Left ventricle myocardium inferior (tissue), 1 donor: Measurements from ENCODE around the gene SGSH. TPM values are rescaled to one million over a fixed set of nuclear protein-coding genes. Genes with fewer than 3 reads are reported as not detected.

ENCODE experiments used
- DNase-seq: peaks from one replicate; pipeline ENCODE4 v3.0.0-alpha.2; 2020
- H3K27ac ChIP-seq: fragments of 200-600 bp; replicated peaks from 2 replicates; pipeline ENCODE4 v1.8.0; 2021
- H3K27me3 ChIP-seq: fragments of 200-600 bp; 2 replicates; pipeline ENCODE4 v1.8.0; 2021; ENCODE audit warnings: low read depth
- H3K36me3 ChIP-seq: fragments of 200-600 bp; 2 replicates; pipeline ENCODE4 v1.8.0; 2021
- H3K4me1 ChIP-seq: fragments of 200-600 bp; 2 replicates; pipeline ENCODE4 v1.8.0; 2021
- H3K4me3 ChIP-seq: fragments of 200-600 bp; 2 replicates; pipeline ENCODE4 v1.8.0; 2021; ENCODE audit warnings: mild to moderate bottlenecking, moderate library complexity
- H3K9me3 ChIP-seq: fragments of 200-600 bp; replicated peaks from 2 replicates; pipeline ENCODE4 v1.8.0; 2021
- intact Hi-C: fragments of 100-400 bp; cut with micrococcal nuclease; formaldehyde crosslinking; loops from one replicate; pipeline ENCODE4 v1.11.0; 2022
- total RNA-seq: library from RNA; stranded (reverse); fragmentation: NEBNext Ultra II Directional; extraction: Animal tissue kit (Norgen Biotek cat#: 25700); gene quantifications from one replicate; pipeline ENCODE4 v1.2.1, GENCODE V29; 2021
- TF ChIP-seq, protein P1 (sequence below): fragments of 200-600 bp; IDR thresholded peaks from 2 replicates; pipeline ENCODE4 v1.8.0; 2021; ENCODE audit warnings: antibody characterized with exemption, mild to moderate bottlenecking, borderline replicate concordance
- donor health status: DM: no; HTN: yes; CAD: no; lungs with severe emphysema.

The SGSH gene
- total RNA-seq, 1 donor from 2014 or later = 10.9 TPM

DNA sequence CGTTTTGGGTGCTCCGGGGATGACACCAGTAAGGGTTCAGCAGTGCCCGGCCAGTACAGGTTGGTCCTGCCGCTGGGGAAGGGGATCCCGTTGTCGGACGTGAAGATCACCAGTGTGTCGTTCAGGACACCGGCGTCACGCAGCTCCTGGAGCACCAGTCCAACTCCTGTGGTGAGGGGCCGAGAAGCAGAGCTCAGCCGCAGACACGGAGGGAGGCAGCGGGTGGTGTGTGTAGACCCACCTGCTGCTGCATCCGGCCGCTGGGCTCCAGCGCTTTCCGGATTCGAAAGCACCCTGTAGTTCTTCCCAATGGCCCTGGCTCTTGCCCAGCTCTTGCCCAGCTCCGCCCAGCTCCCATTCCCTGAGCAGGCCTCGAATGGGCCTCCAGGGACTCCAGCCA, 8.0 kb downstream of the SGSH start:
- H3K9me3 ChIP-seq = no peaks in the 10 kb centered on the region
- no peak for DNase-seq
- H3K4me1 ChIP-seq = no peaks in the 10 kb centered on the region
- no peak overlapping the region for H3K4me3 ChIP-seq
- TF ChIP-seq, protein P1, sequence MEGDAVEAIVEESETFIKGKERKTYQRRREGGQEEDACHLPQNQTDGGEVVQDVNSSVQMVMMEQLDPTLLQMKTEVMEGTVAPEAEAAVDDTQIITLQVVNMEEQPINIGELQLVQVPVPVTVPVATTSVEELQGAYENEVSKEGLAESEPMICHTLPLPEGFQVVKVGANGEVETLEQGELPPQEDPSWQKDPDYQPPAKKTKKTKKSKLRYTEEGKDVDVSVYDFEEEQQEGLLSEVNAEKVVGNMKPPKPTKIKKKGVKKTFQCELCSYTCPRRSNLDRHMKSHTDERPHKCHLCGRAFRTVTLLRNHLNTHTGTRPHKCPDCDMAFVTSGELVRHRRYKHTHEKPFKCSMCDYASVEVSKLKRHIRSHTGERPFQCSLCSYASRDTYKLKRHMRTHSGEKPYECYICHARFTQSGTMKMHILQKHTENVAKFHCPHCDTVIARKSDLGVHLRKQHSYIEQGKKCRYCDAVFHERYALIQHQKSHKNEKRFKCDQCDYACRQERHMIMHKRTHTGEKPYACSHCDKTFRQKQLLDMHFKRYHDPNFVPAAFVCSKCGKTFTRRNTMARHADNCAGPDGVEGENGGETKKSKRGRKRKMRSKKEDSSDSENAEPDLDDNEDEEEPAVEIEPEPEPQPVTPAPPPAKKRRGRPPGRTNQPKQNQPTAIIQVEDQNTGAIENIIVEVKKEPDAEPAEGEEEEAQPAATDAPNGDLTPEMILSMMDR = no peak
- H3K27ac ChIP-seq = no peak overlapping the region
- no peaks in the 10 kb centered on the region for H3K27me3 ChIP-seq
- intact Hi-C loops = no loop called here
- peaks cover 76% of the 10 kb centered on the region for H3K36me3 ChIP-seq

DNA sequence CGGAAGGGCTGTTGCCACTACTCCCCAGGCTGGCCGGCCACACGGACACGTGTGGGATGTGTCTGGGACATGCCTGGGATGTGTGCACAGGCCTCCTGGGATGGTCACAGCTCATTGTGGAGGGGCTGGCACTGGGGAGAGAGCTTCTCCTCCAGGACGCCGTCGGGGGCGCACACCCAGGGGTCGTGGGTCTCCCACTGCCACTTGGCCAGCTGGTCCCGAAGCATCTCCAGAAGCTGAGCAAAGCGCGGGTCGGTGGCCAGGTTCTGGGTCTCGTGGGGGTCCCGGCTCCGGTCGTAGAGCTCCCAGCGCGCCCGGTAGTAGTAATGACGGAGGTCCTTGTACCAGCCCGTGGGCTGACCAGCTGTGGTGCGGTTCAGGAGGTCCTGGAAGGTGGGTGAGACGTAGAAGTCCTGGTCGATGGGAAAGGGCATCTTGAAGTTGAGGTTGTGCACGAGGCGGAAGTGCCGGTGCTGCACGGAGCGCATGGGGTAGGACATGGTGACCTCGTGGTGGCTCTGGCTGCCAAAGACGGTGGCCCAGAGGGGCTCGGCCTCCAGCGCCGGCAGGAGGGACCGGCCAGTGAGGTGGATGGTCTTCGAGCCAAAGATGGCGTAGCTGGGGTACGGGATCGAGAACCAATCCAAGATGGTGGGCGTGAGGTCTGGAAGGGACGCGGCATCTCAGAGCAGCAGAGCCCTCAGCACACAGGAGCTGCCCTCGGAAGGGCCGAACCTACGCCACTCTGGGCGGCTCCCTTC, 9.6 kb downstream of the SGSH start:
- Histone ChIP-seq H3K4me3 (no peak overlapping the region), H3K27me3 (no peaks in the 10 kb centered on the region), H3K27ac (no peak overlapping the region), H3K4me1 (no peaks in the 10 kb centered on the region), H3K36me3 (peaks cover 63% of the 10 kb centered on the region), H3K9me3 (no peaks in the 10 kb centered on the region)
- DNase-seq = no peak
- intact Hi-C loops = no loop called here
- TF ChIP-seq, protein P1 = no peak

DNA sequence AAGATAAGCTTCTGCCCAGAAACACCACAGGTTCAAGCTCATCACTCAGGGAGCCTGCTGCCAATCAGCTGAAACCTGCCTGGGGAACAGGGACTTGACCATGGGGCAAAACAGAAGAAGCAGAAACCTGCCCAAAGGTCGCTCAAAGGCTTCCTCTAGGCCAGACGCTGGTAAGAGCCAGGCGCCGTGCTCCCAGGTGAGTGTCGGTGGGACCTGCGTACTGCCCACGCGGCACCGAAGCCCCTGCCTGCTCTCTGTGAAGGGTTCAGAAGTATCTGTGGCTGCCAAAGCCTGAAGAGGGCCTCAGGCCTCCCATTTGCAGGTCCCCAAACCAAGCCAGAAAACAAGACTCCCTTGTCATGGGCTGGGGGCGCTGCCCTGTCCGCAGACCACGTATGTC, 10.4 kb downstream of the SGSH start:
- Histone ChIP-seq H3K4me3 (no peak overlapping the region), H3K4me1 (no peaks in the 10 kb centered on the region), H3K36me3 (peaks cover 55% of the 10 kb centered on the region), H3K27ac (no peak overlapping the region), H3K27me3 (no peaks in the 10 kb centered on the region), H3K9me3 (no peaks in the 10 kb centered on the region)
- intact Hi-C loops = no loop called here
- TF ChIP-seq, protein P1 = no peak
- DNase-seq = no peak

DNA sequence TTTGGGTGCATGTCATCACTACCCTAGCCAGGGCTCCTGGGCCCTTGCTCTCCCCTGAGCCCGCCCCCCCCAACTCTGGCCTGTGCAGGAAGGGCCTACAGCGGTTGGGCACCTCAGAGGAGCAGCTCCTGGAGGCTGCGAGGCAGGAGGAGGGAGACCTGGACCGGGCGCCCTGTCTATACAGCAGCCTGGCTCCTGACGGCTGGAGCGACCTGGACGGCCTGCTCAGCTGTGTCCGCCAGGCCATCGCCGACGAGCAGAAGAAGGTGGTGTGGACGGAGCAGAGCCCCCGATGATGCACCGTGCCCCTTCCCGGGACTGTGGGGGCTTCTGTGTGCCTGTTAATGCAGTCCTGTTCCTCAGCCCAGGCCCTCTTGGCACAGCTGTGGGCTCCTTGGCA, 12.1 kb downstream of the SGSH start:
- no peak overlapping the region for H3K4me3 ChIP-seq
- TF ChIP-seq, protein P1 = no peak
- no peaks in the 10 kb centered on the region for H3K27me3 ChIP-seq
- H3K27ac ChIP-seq = no peak overlapping the region
- H3K36me3 ChIP-seq = peaks cover 41% of the 10 kb centered on the region
- no peaks in the 10 kb centered on the region for H3K9me3 ChIP-seq
- DNase-seq = no peak
- no peaks in the 10 kb centered on the region for H3K4me1 ChIP-seq
- intact Hi-C loops = no loop called here

DNA sequence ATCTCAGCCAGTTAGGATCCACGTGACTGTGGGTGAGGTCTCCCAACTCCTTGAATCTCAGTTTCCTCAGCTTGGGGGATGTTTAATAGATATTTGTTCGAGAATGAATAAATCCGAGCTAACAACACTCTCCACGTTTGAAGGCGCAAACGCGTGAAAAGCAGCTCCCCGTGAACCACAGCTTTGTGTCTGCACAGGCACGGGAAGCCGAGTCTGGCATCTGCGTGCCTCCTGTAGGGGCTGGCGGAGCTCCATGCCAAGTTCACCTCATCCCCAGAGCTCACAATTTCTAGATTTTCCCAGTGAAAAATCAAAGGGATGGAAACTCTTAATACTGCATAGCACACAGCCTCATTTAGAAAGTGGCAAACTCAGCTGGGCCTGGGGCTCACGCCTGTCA, 14.3 kb downstream of the SGSH start:
- no peak for DNase-seq

More for the DNA sequence above, 14.3 kb downstream of the SGSH start:
- H3K4me3 ChIP-seq = no peak overlapping the region
- H3K27me3 ChIP-seq = no peaks in the 10 kb centered on the region
- H3K9me3 ChIP-seq = no peaks in the 10 kb centered on the region
- H3K4me1 ChIP-seq = no peaks in the 10 kb centered on the region
- H3K27ac ChIP-seq = no peak overlapping the region
- intact Hi-C loops = no loop called here
- TF ChIP-seq, protein P1 = no peak
- peaks cover 22% of the 10 kb centered on the region for H3K36me3 ChIP-seq
